ENCODE results near the gene AGTRAP.

DNA sequence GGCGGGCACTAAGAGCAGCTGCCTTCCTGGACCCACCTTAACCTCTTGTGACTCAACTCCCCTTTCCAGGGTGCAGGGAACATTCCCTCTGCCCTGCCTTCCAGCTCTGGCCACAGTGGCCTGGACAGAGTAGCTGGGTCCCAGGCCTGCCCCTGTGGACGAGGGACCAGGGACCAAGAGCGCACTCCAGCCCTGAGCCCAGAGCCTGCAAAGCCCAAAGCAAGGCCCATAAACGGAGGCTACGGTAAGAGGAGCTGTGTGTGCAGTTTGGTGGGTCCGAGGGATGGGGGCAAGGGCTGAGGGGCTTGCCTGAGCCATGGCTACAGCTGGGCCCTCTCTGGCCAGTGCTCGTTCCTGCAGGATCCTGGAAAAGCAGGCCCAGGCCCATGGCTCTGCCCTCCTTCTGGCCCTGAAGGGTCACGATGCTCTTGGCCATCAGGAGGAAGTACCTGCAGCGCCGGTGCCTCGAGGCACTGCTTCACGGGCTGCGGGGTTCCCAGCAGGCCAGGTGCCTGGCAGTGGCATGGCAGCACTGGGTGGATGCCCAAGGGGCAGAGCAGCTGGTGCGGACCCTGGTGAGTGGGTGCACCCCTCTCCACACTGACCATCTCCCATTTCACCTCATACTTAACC, 52.0 kb downstream of the AGTRAP start:
- TF ChIP-seq, protein P1, sequence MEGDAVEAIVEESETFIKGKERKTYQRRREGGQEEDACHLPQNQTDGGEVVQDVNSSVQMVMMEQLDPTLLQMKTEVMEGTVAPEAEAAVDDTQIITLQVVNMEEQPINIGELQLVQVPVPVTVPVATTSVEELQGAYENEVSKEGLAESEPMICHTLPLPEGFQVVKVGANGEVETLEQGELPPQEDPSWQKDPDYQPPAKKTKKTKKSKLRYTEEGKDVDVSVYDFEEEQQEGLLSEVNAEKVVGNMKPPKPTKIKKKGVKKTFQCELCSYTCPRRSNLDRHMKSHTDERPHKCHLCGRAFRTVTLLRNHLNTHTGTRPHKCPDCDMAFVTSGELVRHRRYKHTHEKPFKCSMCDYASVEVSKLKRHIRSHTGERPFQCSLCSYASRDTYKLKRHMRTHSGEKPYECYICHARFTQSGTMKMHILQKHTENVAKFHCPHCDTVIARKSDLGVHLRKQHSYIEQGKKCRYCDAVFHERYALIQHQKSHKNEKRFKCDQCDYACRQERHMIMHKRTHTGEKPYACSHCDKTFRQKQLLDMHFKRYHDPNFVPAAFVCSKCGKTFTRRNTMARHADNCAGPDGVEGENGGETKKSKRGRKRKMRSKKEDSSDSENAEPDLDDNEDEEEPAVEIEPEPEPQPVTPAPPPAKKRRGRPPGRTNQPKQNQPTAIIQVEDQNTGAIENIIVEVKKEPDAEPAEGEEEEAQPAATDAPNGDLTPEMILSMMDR (conservative IDR thresholded peaks at IDR 0.05 in 1 of 2, IDR thresholded peaks at IDR 0.05 in 1 of 2; ENCODE audit: low read depth in 1 of 2, low read length in 2 of 2), result no peak
- TF ChIP-seq EZH2 (IDR thresholded peaks at IDR 0.05; ENCODE audit: low read length, missing control alignments), result no peak

Data from fibroblast of lung (primary cell).